Bronchial epithelial cell (primary cell): Measurements from ENCODE around the gene SCFD2. TPM values are rescaled to one million over a fixed set of nuclear protein-coding genes. Genes with fewer than 3 reads are reported as not detected.

Source experiments
- DNase-seq: peaks from one replicate; pipeline ENCODE4 v3.0.0-alpha.2; 2010; ENCODE audit warnings: low read depth
- FAIRE-seq: peaks from 2 replicates; lab custom pipeline; 2011; peaks lifted over from hg19 to GRCh38; lab: Jason Lieb, UNC
- H3K27me3 ChIP-seq: 2 replicates; pipeline ENCODE4 v1.5.1; 2011; ENCODE audit warnings: low read length; ENCODE audit not compliant: control insufficient read depth, insufficient read depth
- H3K36me3 ChIP-seq: 2 replicates; pipeline ENCODE4 v1.5.1; 2011; ENCODE audit warnings: low read length; ENCODE audit not compliant: control insufficient read depth, insufficient read depth
- H3K4me3 ChIP-seq: 2 replicates; pipeline ENCODE4 v1.5.1; 2011; ENCODE audit warnings: mild to moderate bottlenecking, low read depth, low read length, control low read depth
- total RNA-seq: library from RNA; depleted of rRNA; stranded (reverse); fragments of >200 nt; gene quantifications from 2 replicates; pipeline ENCODE4 v1.2.1, GENCODE V29; 2014
- TF ChIP-seq, protein P1 (sequence below): IDR thresholded peaks from 2 replicates; pipeline ENCODE4 v1.5.1; 2011; ENCODE audit warnings: mild to moderate bottlenecking, moderate library complexity, low read length, control low read depth, inconsistent platforms; ENCODE audit not compliant: insufficient read depth, severe bottlenecking

SCFD2 gene
- total RNA-seq, 1 donor from 2014 or later = 21.9 TPM

GRCh38 chr4:52942936-52943335, 422.9 kb downstream of the SCFD2 start:
- TF ChIP-seq, protein P1, sequence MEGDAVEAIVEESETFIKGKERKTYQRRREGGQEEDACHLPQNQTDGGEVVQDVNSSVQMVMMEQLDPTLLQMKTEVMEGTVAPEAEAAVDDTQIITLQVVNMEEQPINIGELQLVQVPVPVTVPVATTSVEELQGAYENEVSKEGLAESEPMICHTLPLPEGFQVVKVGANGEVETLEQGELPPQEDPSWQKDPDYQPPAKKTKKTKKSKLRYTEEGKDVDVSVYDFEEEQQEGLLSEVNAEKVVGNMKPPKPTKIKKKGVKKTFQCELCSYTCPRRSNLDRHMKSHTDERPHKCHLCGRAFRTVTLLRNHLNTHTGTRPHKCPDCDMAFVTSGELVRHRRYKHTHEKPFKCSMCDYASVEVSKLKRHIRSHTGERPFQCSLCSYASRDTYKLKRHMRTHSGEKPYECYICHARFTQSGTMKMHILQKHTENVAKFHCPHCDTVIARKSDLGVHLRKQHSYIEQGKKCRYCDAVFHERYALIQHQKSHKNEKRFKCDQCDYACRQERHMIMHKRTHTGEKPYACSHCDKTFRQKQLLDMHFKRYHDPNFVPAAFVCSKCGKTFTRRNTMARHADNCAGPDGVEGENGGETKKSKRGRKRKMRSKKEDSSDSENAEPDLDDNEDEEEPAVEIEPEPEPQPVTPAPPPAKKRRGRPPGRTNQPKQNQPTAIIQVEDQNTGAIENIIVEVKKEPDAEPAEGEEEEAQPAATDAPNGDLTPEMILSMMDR = no peak
- H3K27me3 ChIP-seq = no peaks in the 10 kb centered on the region
- DNase-seq = no peak
- no peak overlapping the region for H3K4me3 ChIP-seq
- FAIRE-seq = no peak
- no peaks in the 10 kb centered on the region for H3K36me3 ChIP-seq

DNA sequence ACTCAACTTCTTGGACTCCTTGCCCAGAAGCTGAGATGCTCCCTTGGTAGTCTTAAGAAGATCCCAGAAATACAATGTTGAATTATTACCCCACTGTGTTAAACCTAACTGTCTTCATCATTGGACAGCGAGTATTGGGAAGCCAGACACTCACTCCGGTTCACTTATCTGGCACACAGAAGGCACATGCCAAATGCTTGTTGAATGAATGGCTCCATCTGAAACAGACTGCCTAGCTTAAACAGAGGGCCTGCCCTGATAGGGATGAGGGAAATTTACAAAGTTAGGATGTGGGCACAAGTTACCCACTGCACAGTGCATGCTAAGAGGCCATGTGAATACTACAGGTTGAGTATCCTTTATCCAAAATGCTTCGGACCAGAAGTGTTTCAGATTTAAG, 424.4 kb downstream of the SCFD2 start:
- Histone ChIP-seq H3K27me3 (no peaks in the 10 kb centered on the region), H3K36me3 (no peaks in the 10 kb centered on the region), H3K4me3 (no peak overlapping the region)
- TF ChIP-seq, protein P1 = no peak
- FAIRE-seq = no peak
- no peak for DNase-seq

DNA sequence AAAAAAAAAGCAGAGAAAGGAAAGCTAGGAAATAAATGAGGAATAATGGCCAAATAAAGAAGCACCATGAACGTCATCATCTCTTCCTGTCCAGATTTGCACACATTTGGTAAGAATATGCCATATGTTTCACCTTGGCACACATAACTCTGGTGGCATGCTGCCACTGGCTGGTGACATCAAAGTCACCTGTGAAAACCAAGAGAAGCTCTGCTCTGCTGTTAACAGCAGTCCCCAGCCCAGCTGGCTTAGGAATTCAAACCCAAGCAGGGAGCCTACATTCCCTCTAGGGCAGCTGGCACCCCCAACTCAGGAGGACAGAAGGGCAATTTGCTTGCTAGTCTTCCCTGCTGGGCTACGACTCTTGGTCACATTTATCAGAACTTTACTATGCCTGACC, 426.1 kb downstream of the SCFD2 start:
- FAIRE-seq (no peak), DNase-seq (no peak)
- TF ChIP-seq, protein P1 = no peak
- Histone ChIP-seq H3K36me3 (no peaks in the 10 kb centered on the region), H3K27me3 (no peaks in the 10 kb centered on the region), H3K4me3 (no peak overlapping the region)

DNA sequence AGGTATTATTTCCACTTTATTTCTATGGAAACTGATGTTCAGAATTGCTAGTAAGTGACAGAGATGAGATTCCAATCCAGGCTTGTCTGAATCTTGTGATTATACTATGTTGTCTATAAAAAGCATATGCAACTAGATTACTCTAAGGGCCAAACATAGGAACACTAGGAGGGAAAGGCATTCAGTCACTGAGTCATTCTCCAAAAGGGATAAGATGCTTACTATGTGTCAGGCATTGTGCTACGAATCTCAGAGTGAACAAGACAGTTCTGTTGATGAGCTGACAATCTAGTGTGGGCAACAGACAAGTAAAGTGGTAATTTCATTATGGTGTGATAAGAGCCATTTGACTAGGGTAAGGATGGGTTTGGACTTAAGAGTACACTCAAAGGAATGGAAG, 426.5 kb downstream of the SCFD2 start:
- DNase-seq (peak; percentile 8), FAIRE-seq (no peak)
- H3K36me3 ChIP-seq = no peaks in the 10 kb centered on the region
- no peak overlapping the region for H3K4me3 ChIP-seq
- no peaks in the 10 kb centered on the region for H3K27me3 ChIP-seq
- TF ChIP-seq, protein P1 = no peak

DNA sequence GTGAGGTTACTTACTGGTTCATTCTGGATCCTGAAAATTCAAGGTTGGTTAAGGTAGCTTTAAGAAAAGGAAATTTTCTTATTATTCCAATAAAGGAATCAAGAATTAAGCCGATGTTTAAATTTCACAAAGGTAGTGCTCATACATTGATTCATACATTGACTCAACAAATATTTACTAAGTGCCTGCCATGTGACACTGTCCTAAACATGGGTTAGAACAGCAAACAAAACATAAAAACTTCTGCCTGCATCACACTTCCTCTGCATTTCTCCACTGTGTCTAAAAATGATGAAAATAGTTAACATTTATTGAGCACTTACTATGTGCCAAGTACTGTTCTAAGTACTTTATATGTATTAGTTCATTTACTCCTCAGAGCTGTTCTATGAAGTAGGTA, 428.0 kb downstream of the SCFD2 start:
- FAIRE-seq (no peak), DNase-seq (peak; percentile 52)
- Histone ChIP-seq H3K27me3 (no peaks in the 10 kb centered on the region), H3K36me3 (no peaks in the 10 kb centered on the region), H3K4me3 (no peak overlapping the region)
- TF ChIP-seq, protein P1 = no peak

DNA sequence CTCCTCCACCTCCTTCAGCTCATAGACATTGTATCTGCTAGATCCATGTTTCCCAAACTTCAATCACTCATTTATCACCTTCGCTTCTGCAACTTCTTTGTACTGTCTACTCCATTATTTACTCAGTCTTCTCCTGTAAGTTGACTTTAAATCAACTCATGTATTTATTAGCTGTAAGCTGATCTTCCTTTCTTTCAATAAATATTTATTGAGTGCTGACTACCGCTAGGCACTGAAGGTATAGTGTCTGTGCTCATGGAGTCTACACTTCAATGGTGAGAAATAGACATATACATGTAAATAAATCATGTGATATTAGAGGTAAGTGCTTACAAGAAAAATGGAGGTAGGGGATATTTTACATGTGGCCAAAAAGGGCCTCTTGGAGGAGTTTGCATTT, 429.1 kb downstream of the SCFD2 start:
- no peaks in the 10 kb centered on the region for H3K27me3 ChIP-seq
- DNase-seq (no peak), FAIRE-seq (no peak)
- H3K4me3 ChIP-seq = no peak overlapping the region
- TF ChIP-seq, protein P1 = no peak
- H3K36me3 ChIP-seq = no peaks in the 10 kb centered on the region
